Measurements from ENCODE around the gene RNF144B. TPM values are rescaled to one million over a fixed set of nuclear protein-coding genes. Genes with fewer than 3 reads are reported as not detected.

RNF144B gene
- total and polyA plus RNA-seq, 2 of the 13 experiments (the other 11 are each of a cell fraction or from before 2014, with no cell fraction given): 1.8 to 4.3 TPM

- no peak for TF ChIP-seq ZNF460 (CRISPR knock-in tag; IDR thresholded peaks at IDR 0.05; ENCODE audit: borderline replicate concordance)
- TF ChIP-seq MIER3 (CRISPR knock-in tag; IDR thresholded peaks at IDR 0.05; ENCODE audit: borderline replicate concordance): no peak; the same call in 1 of the 2 replicates
- TF ChIP-seq ZBTB37 (CRISPR knock-in tag; IDR thresholded peaks at IDR 0.05): no peak
- no peak for TF ChIP-seq RFX3 (CRISPR knock-in tag; IDR thresholded peaks at IDR 0.05)
- TF ChIP-seq SMAD1 (CRISPR knock-in tag; IDR thresholded peaks at IDR 0.05; ENCODE audit: borderline replicate concordance, low read depth): no peak
- peak; percentile 63 for TF ChIP-seq ZNF781 (CRISPR knock-in tag; IDR thresholded peaks at IDR 0.05; ENCODE audit: borderline replicate concordance, not compliant biosample characterization)
- peak; percentile 33 for TF ChIP-seq YY1 (IDR thresholded peaks at IDR 0.05; ENCODE audit: insufficient read depth, insufficient replicate concordance, low read depth, low read length)
- no peak for TF ChIP-seq RFX1 (IDR thresholded peaks at IDR 0.05)
- peak; percentile 48; the same call in 1 of the 2 replicates for TF ChIP-seq KDM2A (CRISPR knock-in tag; IDR thresholded peaks at IDR 0.05; ENCODE audit: borderline replicate concordance, low read depth)
- no peak for TF ChIP-seq TBX2 (CRISPR knock-in tag; IDR thresholded peaks at IDR 0.05; ENCODE audit: borderline replicate concordance)
- peak; percentile 100 for TF ChIP-seq STAG1 (CRISPR knock-in tag; IDR thresholded peaks at IDR 0.05)
- TF ChIP-seq ZNF747 (CRISPR knock-in tag; IDR thresholded peaks at IDR 0.05; ENCODE audit: borderline replicate concordance): no peak
- no peak for TF ChIP-seq ZNF646 (CRISPR knock-in tag; IDR thresholded peaks at IDR 0.05)
- TF ChIP-seq HNF1A (IDR thresholded peaks at IDR 0.05; ENCODE audit: low read depth): peak; percentile 25
- TF ChIP-seq HNF1A (CRISPR knock-in tag; IDR thresholded peaks at IDR 0.05; ENCODE audit: borderline replicate concordance): no peak
- no peak for TF ChIP-seq NR1H2 (CRISPR knock-in tag; IDR thresholded peaks at IDR 0.05; ENCODE audit: borderline replicate concordance, low read depth)
- TF ChIP-seq ZNF251 (CRISPR knock-in tag; IDR thresholded peaks at IDR 0.05): no peak
- TF ChIP-seq ZNF225 (CRISPR knock-in tag; IDR thresholded peaks at IDR 0.05): no peak
Observed at GRCh38 chr6:18503593-18504231, 116.6 kb downstream of the RNF144B start (continued).
